ENCODE results near the gene MDK.

Gene MDK

DNA sequence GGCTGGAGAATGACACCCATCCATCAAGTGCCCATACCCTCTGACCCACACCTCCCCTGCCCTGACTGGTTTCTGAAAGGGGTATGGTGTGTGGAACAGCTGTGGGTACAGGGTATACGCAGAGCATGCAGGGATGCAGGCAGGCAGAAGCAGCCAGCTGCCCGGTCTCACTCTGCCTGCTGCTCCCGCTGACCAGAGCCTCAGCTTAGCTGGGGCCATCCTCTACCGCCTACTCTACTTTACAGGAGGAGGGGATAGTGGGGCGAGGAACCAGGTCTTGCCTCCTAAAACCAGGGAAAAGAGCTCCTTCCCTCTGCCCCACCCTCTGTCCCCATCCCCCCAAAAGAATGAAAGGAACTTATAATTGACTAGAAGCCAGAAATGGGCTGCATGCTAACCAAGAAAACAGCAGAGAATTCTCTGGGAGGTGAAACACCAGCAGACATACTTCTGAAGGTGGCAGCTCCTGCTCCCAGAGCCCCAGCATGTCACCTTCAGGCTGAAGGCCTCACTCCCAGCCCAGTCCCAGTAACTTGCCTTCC lies 23.1 kb downstream of the MDK start:
- no peak for DNase-seq (ENCODE audit: low read depth, low spot score)
- in situ Hi-C loops (cut with HindIII; ENCODE audit: low sequenced_read_pairs), result no loop called here
- TF ChIP-seq, protein P1, sequence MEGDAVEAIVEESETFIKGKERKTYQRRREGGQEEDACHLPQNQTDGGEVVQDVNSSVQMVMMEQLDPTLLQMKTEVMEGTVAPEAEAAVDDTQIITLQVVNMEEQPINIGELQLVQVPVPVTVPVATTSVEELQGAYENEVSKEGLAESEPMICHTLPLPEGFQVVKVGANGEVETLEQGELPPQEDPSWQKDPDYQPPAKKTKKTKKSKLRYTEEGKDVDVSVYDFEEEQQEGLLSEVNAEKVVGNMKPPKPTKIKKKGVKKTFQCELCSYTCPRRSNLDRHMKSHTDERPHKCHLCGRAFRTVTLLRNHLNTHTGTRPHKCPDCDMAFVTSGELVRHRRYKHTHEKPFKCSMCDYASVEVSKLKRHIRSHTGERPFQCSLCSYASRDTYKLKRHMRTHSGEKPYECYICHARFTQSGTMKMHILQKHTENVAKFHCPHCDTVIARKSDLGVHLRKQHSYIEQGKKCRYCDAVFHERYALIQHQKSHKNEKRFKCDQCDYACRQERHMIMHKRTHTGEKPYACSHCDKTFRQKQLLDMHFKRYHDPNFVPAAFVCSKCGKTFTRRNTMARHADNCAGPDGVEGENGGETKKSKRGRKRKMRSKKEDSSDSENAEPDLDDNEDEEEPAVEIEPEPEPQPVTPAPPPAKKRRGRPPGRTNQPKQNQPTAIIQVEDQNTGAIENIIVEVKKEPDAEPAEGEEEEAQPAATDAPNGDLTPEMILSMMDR (IDR thresholded peaks at IDR 0.05; ENCODE audit: low read depth, low read length), result no peak
- no peak overlapping the region for H3K4me3 ChIP-seq (ENCODE audit: low read depth, low read length)

DNA sequence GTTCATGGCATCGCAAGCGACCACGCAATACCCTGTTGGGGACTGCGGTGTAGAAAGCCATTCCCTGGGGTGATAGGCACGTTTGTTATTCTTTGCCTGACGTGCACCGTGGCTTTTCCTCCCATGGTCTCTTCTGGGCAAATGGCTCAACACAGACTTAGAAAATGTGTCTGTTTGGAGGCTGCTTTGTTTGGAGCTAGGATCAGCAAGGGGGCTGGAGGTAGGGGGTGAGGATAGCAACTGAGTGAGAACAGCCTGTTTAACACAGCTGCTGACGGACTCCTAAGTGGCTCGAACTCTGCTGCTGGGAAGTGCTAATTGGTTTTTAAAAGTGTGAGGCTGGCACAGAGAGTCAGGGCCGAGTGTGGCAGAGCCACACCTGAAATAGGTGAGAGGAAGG lies 26.2 kb downstream of the MDK start:
- in situ Hi-C loops (cut with HindIII; ENCODE audit: low sequenced_read_pairs), result no loop called here
- no peak for DNase-seq (ENCODE audit: low read depth, low spot score)
- TF ChIP-seq, protein P1 (IDR thresholded peaks at IDR 0.05; ENCODE audit: low read depth, low read length), result no peak
- no peak overlapping the region for H3K4me3 ChIP-seq (ENCODE audit: low read depth, low read length)

DNA sequence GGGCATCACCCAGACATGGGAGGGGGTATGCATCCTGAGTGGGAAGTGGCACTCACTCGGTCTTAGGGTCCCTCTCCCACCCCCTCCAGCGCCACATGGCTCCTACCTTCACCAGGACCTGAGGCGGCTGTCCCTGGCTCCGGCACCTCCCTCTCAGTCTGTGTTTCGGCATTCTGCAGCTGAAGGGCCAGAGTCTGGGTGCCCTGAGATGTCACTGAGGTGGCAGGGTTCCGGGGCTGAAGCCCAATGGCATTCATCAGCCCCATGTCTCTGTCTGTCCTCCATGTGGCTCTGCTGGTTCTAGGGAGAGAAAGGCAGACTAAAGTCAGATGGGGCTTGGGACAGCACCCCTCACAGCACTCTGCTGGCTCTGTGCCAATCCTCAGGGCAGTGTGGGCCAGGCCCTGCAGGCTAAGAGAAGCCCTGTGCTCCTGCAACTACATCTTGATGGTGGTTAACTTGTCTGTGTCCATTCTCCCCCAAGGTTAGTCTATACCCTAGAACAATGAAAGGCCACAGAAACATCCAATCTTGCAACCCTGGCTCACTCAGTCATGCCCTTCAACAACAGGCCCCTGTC lies 27.0 kb downstream of the MDK start:
- H3K4me3 ChIP-seq (ENCODE audit: low read depth, low read length), result no peak overlapping the region
- DNase-seq (ENCODE audit: low read depth, low spot score), result no peak
- TF ChIP-seq, protein P1 (IDR thresholded peaks at IDR 0.05; ENCODE audit: low read depth, low read length), result no peak
- in situ Hi-C loops (cut with HindIII; ENCODE audit: low sequenced_read_pairs), result no loop called here

GRCh38 chr11:46410021-46410420 lies 28.6 kb downstream of the MDK start:
- in situ Hi-C loops (cut with HindIII; ENCODE audit: low sequenced_read_pairs), result no loop called here
- no peak overlapping the region for H3K4me3 ChIP-seq (ENCODE audit: low read depth, low read length)
- DNase-seq (ENCODE audit: low read depth, low spot score), result peak; percentile 9
- TF ChIP-seq, protein P1 (IDR thresholded peaks at IDR 0.05; ENCODE audit: low read depth, low read length), result peak; percentile 40

DNA sequence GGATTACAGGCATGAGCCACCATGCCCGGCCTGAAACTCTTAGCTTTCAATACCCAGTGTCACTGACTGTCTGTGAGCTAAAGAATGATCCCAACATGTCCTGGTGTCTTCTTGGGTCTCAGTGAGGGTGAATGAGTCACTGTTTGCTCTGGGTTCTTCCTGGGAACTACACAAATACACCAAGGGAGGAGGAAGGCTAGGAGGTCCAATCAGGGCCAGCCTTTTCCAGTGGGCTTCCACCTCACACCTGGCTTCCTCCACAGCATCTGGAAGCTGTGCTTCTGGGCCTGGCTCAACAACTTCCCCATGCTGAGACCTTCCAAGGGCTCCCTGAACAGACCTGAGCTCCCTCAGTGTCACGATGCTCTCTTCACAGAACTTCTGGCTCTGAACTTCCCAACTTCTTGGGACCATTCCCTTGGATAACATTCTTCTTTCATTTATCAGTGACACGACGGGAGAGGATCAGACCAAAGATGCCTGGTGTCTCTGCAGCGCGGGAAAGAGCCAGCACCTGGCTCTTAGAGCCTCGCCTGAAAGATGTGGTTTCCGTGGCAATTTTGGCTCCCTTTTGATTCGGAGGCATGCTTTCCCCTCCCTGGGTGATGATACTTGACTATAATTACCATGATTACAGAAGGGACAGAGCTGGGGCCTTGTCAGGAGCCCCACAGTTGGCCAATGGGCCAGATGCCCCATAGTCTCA lies 32.4 kb downstream of the MDK start:
- in situ Hi-C loops (cut with HindIII; ENCODE audit: low sequenced_read_pairs), result no loop called here
- no peak overlapping the region for H3K4me3 ChIP-seq (ENCODE audit: low read depth, low read length)
- TF ChIP-seq, protein P1 (IDR thresholded peaks at IDR 0.05; ENCODE audit: low read depth, low read length), result no peak
- no peak for DNase-seq (ENCODE audit: low read depth, low spot score)

GRCh38 chr11:46414466-46414796 lies 33.0 kb downstream of the MDK start:
- no peak for DNase-seq (ENCODE audit: low read depth, low spot score)
- H3K4me3 ChIP-seq (ENCODE audit: low read depth, low read length), result no peak overlapping the region
- in situ Hi-C loops (cut with HindIII; ENCODE audit: low sequenced_read_pairs), result no loop called here

More at GRCh38 chr11:46414466-46414796, 33.0 kb downstream of the MDK start:
- TF ChIP-seq, protein P1 (IDR thresholded peaks at IDR 0.05; ENCODE audit: low read depth, low read length), result no peak

All from astrocyte of the spinal cord (primary cell).